IMR-90 (cell line): ENCODE measurements around the gene LCE6A. TPM values are rescaled to one million over a fixed set of nuclear protein-coding genes. Genes with fewer than 3 reads are reported as not detected.

Source experiments
- ATAC-seq: fragments of 200-7000 bp; cut with Tn5 transposase; 2 replicates; pipeline ENCODE4 v1.9.1; 2020; ENCODE audit warnings: low read depth, mild to moderate bottlenecking, moderate library complexity
- BruUV-seq: library from RNA; stranded (reverse); fragments of 400-500 nt; replicated peaks from 2 replicates; lab custom pipeline; 2021; lab: Mats Ljungman, UMichigan
- CTCF ChIA-PET: fragments of 300-600 bp; formaldehyde crosslinking; extraction: SDS; loops from one replicate; lab custom pipeline; 2021; ENCODE audit warnings: antibody characterized with exemption; lab: Yijun Ruan, JAX
- POLR2A ChIA-PET: fragments of 300-600 bp; sonication (Branson Sonifier 250); formaldehyde crosslinking; loops from one replicate; lab custom pipeline; 2022; ENCODE audit warnings: antibody characterized with exemption; ENCODE audit not compliant: unreplicated experiment; lab: Charles Lee
- DNase-seq: peaks from one replicate; pipeline ENCODE4 v3.0.0; 2013
- H2AFZ ChIP-seq: replicated peaks from 2 replicates; pipeline ENCODE3; 2013; ENCODE audit warnings: low read length, mild to moderate bottlenecking; ENCODE audit not compliant: poor library complexity
- H2AK5ac ChIP-seq: 2 replicates; pipeline ENCODE4 v1.6.1; 2013; ENCODE audit warnings: low read depth, low read length, inconsistent platforms
- H2AK9ac ChIP-seq: replicated peaks from 2 replicates; pipeline ENCODE3; 2013; ENCODE audit warnings: mild to moderate bottlenecking, low read depth, low read length, moderate library complexity; ENCODE audit not compliant: poor library complexity
- H2BK120ac ChIP-seq: 2 replicates; pipeline ENCODE4 v1.6.1; 2013; ENCODE audit warnings: low read depth, low read length, inconsistent platforms
- H2BK15ac ChIP-seq: 3 replicates; pipeline ENCODE4 v1.6.1; 2013; ENCODE audit warnings: low read depth, low read length, inconsistent platforms
- H2BK20ac ChIP-seq: 2 replicates; pipeline ENCODE4 v1.6.1; 2013; ENCODE audit warnings: low read depth, mild to moderate bottlenecking, inconsistent platforms, low read length, moderate library complexity
- H2BK5ac ChIP-seq: 2 replicates; pipeline ENCODE4 v1.6.1; 2013; ENCODE audit warnings: mild to moderate bottlenecking, low read depth, low read length, inconsistent platforms; ENCODE audit not compliant: poor library complexity, severe bottlenecking
- H3K14ac ChIP-seq: replicated peaks from 2 replicates; pipeline ENCODE4 v1.6.1; 2013; ENCODE audit warnings: low read depth, low read length, inconsistent platforms
- H3K18ac ChIP-seq: 2 replicates; pipeline ENCODE4 v1.6.1; 2013; ENCODE audit warnings: low read depth, low read length, control low read depth
- H3K23ac ChIP-seq: 2 replicates; pipeline ENCODE4 v1.6.1; 2013; ENCODE audit warnings: low read depth, low read length, inconsistent platforms
- H3K27ac ChIP-seq: 2 replicates; pipeline ENCODE4 v1.5.1; 2013; ENCODE audit warnings: mild to moderate bottlenecking, control low read depth, low read length; ENCODE audit not compliant: insufficient read depth
- H3K27me3 ChIP-seq: 2 replicates; pipeline ENCODE4 v1.6.1; 2013; ENCODE audit warnings: low read length; ENCODE audit not compliant: control insufficient read depth, insufficient read depth
- H3K36me3 ChIP-seq: 2 replicates; pipeline ENCODE4 v1.6.1; 2013; ENCODE audit warnings: low read length, mixed read lengths; ENCODE audit not compliant: control insufficient read depth, insufficient read depth
- H3K4ac ChIP-seq: 2 replicates; pipeline ENCODE4 v1.6.1; 2013; ENCODE audit warnings: low read depth, low read length, inconsistent platforms
- H3K4me1 ChIP-seq: 2 replicates; pipeline ENCODE4 v1.6.1; 2013; ENCODE audit warnings: low read length, mixed read lengths; ENCODE audit not compliant: control insufficient read depth, insufficient read depth
- H3K4me2 ChIP-seq: 2 replicates; pipeline ENCODE4 v1.6.1; 2013; ENCODE audit warnings: low read depth, mild to moderate bottlenecking, control low read depth, low read length, moderate library complexity
- H3K4me3 ChIP-seq: 2 replicates; pipeline ENCODE4 v1.5.1; 2013; ENCODE audit warnings: low read depth, mild to moderate bottlenecking, control low read depth, low read length, moderate library complexity; ENCODE audit not compliant: insufficient read depth
- H3K56ac ChIP-seq: 2 replicates; pipeline ENCODE4 v1.6.1; 2013; ENCODE audit warnings: low read length, inconsistent platforms; ENCODE audit not compliant: insufficient read depth; ENCODE audit errors: extremely low read depth
- H3K79me1 ChIP-seq, 2 experiments: 2 replicates each; pipeline ENCODE4 v1.6.1; 2013; ENCODE audit warnings: low read length in 2 of 2, inconsistent platforms in 1 of 2, low read depth in 1 of 2
- H3K9ac ChIP-seq: 2 replicates; pipeline ENCODE4 v1.6.1; 2013; ENCODE audit warnings: low read depth, low read length, control low read depth
- H3K9me1 ChIP-seq: 2 replicates; pipeline ENCODE4 v1.6.1; 2013; ENCODE audit warnings: low read length, inconsistent platforms; ENCODE audit not compliant: insufficient read depth
- H3K9me3 ChIP-seq: 2 replicates; pipeline ENCODE4 v1.6.1; 2013; ENCODE audit warnings: low read length; ENCODE audit not compliant: control insufficient read depth, insufficient read depth
- H4K20me1 ChIP-seq: 2 replicates; pipeline ENCODE4 v1.6.1; 2013; ENCODE audit warnings: low read length, inconsistent platforms; ENCODE audit not compliant: insufficient read depth
- H4K5ac ChIP-seq: 2 replicates; pipeline ENCODE4 v1.6.1; 2013; ENCODE audit warnings: mild to moderate bottlenecking, low read depth, low read length, control low read depth
- H4K8ac ChIP-seq, 2 experiments: 2 replicates each; pipeline ENCODE4 v1.6.1; 2013; ENCODE audit warnings: low read depth in 2 of 2, low read length in 2 of 2, control low read depth in 1 of 2, inconsistent platforms in 1 of 2
- H4K91ac ChIP-seq: 2 replicates; pipeline ENCODE4 v1.6.1; 2013; ENCODE audit warnings: low read depth, low read length, inconsistent platforms; ENCODE audit not compliant: insufficient read depth
- BHLHE40 ChIP-seq: fragments of 150-350 bp; IDR thresholded peaks from 2 replicates; pipeline ENCODE4 v1.6.1; 2016; ENCODE audit warnings: mild to moderate bottlenecking, low read depth, low read length
- CEBPB ChIP-seq: IDR thresholded peaks from 2 replicates; pipeline ENCODE4 v1.6.1; 2012; ENCODE audit warnings: low read depth, low read length, improper control_type of control experiment
- CHD1 ChIP-seq: IDR thresholded peaks from 2 replicates; pipeline ENCODE4 v1.6.1; 2012; ENCODE audit warnings: low read depth, low read length, improper control_type of control experiment
- FOS ChIP-seq: fragments of 150-350 bp; IDR thresholded peaks from 2 replicates; pipeline ENCODE4 v1.6.1; 2016; ENCODE audit warnings: low read depth, low read length
- MAFK ChIP-seq: IDR thresholded peaks from 2 replicates; pipeline ENCODE4 v1.6.1; 2012; ENCODE audit warnings: low read depth, low read length, improper control_type of control experiment
- MAZ ChIP-seq: IDR thresholded peaks from 2 replicates; pipeline ENCODE4 v1.6.1; 2012; ENCODE audit warnings: low read depth, mild to moderate bottlenecking, low read length, improper control_type of control experiment, moderate library complexity, borderline replicate concordance
- MXI1 ChIP-seq: IDR thresholded peaks from 2 replicates; pipeline ENCODE4 v1.6.1; 2012; ENCODE audit warnings: low read depth, mild to moderate bottlenecking, low read length, moderate library complexity, borderline replicate concordance
- NFE2L2 ChIP-seq: fragments of 150-350 bp; IDR thresholded peaks from 2 replicates; pipeline ENCODE4 v1.6.1; 2016; ENCODE audit warnings: low read depth, mild to moderate bottlenecking, low read length
- POLR2A ChIP-seq: IDR thresholded peaks from 2 replicates; pipeline ENCODE4 v1.6.1; 2012; ENCODE audit warnings: mild to moderate bottlenecking, low read depth, low read length
- RCOR1 ChIP-seq: IDR thresholded peaks from 2 replicates; pipeline ENCODE4 v1.6.1; 2012; ENCODE audit warnings: mild to moderate bottlenecking, low read length, improper control_type of control experiment; ENCODE audit not compliant: insufficient replicate concordance
- RFX5 ChIP-seq: IDR thresholded peaks from 2 replicates; pipeline ENCODE4 v1.8.0; 2012; ENCODE audit warnings: low read depth, mild to moderate bottlenecking, low read length, moderate library complexity
- SMC3 ChIP-seq: fragments of 150-350 bp; IDR thresholded peaks from 2 replicates; pipeline ENCODE4 v1.6.1; 2016; ENCODE audit warnings: low read depth, mild to moderate bottlenecking, antibody characterized with exemption, low read length, moderate library complexity
- WGBS, 2 experiments: methylation state at CpG; one replicate each; pipeline versions ENCODE4 v1.1.5 to v1.1.7; 2013; ENCODE audit warnings: missing lambda C conversion rate in 2 of 2; ENCODE audit not compliant: insufficient read length in 1 of 2; ENCODE audit errors: extremely low coverage in 2 of 2; 5-methylcytosine and 5-hydroxymethylcytosine counted together
- dilution Hi-C: fragments of 300-500 bp; cut with HindIII; formaldehyde crosslinking; loops from one replicate; pipeline ENCODE4 v1.14.3; 2018; ENCODE audit warnings: low sequenced_read_pairs; ENCODE audit not compliant: unreplicated experiment
- in situ Hi-C: fragments of 300-500 bp; cut with MboI; formaldehyde crosslinking; loops from 3 replicates; pipeline ENCODE4 v1.14.3; 2019; ENCODE audit warnings: low sequenced_read_pairs, inconsistent platforms, mixed read lengths
- intact Hi-C: fragments of 100-400 bp; cut with micrococcal nuclease; formaldehyde crosslinking; loops from 2 replicates; pipeline ENCODE4 v1.10.0; 2022
- polyA plus RNA-seq, 3 experiments: library from polyadenylated mRNA; depleted of rRNA; stranded (reverse); fragments of >200 nt; gene quantifications; 2 replicates each; pipeline ENCODE4 v1.2.3, GENCODE V29; 2012; ENCODE audit warnings: low replicate concordance in 1 of 3
- total RNA-seq: library from RNA; depleted of rRNA; stranded (reverse); fragments of >200 nt; gene quantifications from 2 replicates; pipeline ENCODE4 v1.2.3, GENCODE V29; 2012
- TF ChIP-seq, protein P1 (sequence below): fragments of 150-350 bp; IDR thresholded peaks from 2 replicates; pipeline ENCODE4 v1.6.1; 2016; ENCODE audit warnings: low read depth, mild to moderate bottlenecking, low read length, moderate library complexity, borderline replicate concordance
- TF ChIP-seq, protein P2 (sequence below): fragments of 150-350 bp; IDR thresholded peaks from 2 replicates; pipeline ENCODE4 v1.6.1; 2017; ENCODE audit warnings: mild to moderate bottlenecking, antibody characterized with exemption, low read length, low read depth
- TF ChIP-seq, protein P3 (sequence below): conservative IDR thresholded peaks from 2 replicates; pipeline ENCODE4 v1.5.1; 2012; ENCODE audit warnings: mild to moderate bottlenecking, low read depth, low read length, improper control_type of control experiment

Gene LCE6A
- total and polyA plus RNA-seq, 2 of the 4 experiments (the other 2 are of a cell fraction), result not detected

DNA sequence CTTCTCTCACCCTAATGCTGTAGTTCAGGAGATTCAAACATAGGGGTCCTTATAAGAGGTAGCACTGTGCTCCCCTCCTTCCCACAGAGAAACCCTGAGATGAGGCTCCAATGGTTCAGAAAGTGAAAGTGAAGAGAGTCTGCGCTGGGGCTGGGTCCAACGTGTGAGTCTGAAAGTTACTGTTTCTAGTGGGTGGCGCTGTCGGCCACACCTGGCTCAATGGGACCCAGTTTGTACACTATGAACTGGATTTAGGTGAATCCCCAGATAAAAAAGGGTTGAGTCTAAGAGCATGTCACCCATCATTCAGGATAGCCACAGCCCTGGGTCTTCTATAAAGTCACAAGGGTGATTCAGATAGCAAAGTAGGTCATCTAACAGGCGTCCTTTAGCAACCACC lies 38.3 kb downstream of the LCE6A start:
- H3K23ac ChIP-seq, result no peak overlapping the region
- H4K20me1 ChIP-seq, result no peaks in the 10 kb centered on the region
- no peak overlapping the region for H2AFZ ChIP-seq
- H4K8ac ChIP-seq, result no peak overlapping the region
- H3K27ac ChIP-seq, result no peak overlapping the region
- H3K4me1 ChIP-seq, result no peaks in the 10 kb centered on the region
- no peak for ATAC-seq
- no TSS peak for BruUV-seq
- no peak for DNase-seq
- H2BK120ac ChIP-seq, result no peak overlapping the region
- H3K27me3 ChIP-seq, result no peaks in the 10 kb centered on the region
- intact Hi-C loops, result no loop called here
- no peak overlapping the region for H3K56ac ChIP-seq
- H3K9ac ChIP-seq, result no peak overlapping the region
- no peak overlapping the region for H3K14ac ChIP-seq
- no peaks in the 10 kb centered on the region for H3K79me1 ChIP-seq
- in situ Hi-C loops, result no loop called here
- no peaks in the 10 kb centered on the region for H3K9me1 ChIP-seq
- CTCF ChIA-PET, result no interaction called here
- dilution Hi-C loops, result no loop called here
- no peak overlapping the region for H2BK15ac ChIP-seq
- H3K18ac ChIP-seq, result no peak overlapping the region
- WGBS, 2 experiments, result 61% methylated on average over 3 of the region's 5 CpGs; no CpG with 5 or more reads in 1 of the 2 experiments
- no peak overlapping the region for H4K5ac ChIP-seq
- no peak overlapping the region for H2AK5ac ChIP-seq
- no peak overlapping the region for H3K4me3 ChIP-seq
- no peak overlapping the region for H2BK5ac ChIP-seq
- H3K4me2 ChIP-seq, result no peak overlapping the region
- H3K4ac ChIP-seq, result no peak overlapping the region
- POLR2A ChIA-PET, result no interaction called here
- H3K36me3 ChIP-seq, result no peaks in the 10 kb centered on the region
- H4K91ac ChIP-seq, result no peak overlapping the region
- TF ChIP-seq POLR2A (no peak), MAZ (no peak), NFE2L2 (no peak), MXI1 (no peak), BHLHE40 (no peak), MAFK (no peak), CEBPB (no peak), SMC3 (no peak), RCOR1 (no peak), CHD1 (no peak), RFX5 (no peak), FOS (no peak)
- TF ChIP-seq, protein P1, sequence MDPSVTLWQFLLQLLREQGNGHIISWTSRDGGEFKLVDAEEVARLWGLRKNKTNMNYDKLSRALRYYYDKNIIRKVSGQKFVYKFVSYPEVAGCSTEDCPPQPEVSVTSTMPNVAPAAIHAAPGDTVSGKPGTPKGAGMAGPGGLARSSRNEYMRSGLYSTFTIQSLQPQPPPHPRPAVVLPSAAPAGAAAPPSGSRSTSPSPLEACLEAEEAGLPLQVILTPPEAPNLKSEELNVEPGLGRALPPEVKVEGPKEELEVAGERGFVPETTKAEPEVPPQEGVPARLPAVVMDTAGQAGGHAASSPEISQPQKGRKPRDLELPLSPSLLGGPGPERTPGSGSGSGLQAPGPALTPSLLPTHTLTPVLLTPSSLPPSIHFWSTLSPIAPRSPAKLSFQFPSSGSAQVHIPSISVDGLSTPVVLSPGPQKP, result no peak
- TF ChIP-seq, protein P2, sequence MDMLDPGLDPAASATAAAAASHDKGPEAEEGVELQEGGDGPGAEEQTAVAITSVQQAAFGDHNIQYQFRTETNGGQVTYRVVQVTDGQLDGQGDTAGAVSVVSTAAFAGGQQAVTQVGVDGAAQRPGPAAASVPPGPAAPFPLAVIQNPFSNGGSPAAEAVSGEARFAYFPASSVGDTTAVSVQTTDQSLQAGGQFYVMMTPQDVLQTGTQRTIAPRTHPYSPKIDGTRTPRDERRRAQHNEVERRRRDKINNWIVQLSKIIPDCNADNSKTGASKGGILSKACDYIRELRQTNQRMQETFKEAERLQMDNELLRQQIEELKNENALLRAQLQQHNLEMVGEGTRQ, result no peak
- TF ChIP-seq, protein P3, sequence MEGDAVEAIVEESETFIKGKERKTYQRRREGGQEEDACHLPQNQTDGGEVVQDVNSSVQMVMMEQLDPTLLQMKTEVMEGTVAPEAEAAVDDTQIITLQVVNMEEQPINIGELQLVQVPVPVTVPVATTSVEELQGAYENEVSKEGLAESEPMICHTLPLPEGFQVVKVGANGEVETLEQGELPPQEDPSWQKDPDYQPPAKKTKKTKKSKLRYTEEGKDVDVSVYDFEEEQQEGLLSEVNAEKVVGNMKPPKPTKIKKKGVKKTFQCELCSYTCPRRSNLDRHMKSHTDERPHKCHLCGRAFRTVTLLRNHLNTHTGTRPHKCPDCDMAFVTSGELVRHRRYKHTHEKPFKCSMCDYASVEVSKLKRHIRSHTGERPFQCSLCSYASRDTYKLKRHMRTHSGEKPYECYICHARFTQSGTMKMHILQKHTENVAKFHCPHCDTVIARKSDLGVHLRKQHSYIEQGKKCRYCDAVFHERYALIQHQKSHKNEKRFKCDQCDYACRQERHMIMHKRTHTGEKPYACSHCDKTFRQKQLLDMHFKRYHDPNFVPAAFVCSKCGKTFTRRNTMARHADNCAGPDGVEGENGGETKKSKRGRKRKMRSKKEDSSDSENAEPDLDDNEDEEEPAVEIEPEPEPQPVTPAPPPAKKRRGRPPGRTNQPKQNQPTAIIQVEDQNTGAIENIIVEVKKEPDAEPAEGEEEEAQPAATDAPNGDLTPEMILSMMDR, result no peak
- H2AK9ac ChIP-seq, result no peak overlapping the region
- H3K9me3 ChIP-seq, result no peaks in the 10 kb centered on the region
- no peak overlapping the region for H2BK20ac ChIP-seq
